Neural progenitor cell (in vitro differentiated cells): ENCODE results near the gene TLR1.

Source experiments
- EZH2 ChIP-seq: fragments of 200-600 bp; sonication (generic); IDR thresholded peaks from 2 replicates; pipeline ENCODE4 v1.6.1; 2017; ENCODE audit warnings: antibody characterized with exemption, mild to moderate bottlenecking, moderate library complexity
- EZH2phosphoT487 ChIP-seq: fragments of 200-600 bp; sonication (generic); IDR thresholded peaks from 2 replicates; pipeline ENCODE4 v1.6.1; 2017; ENCODE audit warnings: antibody characterized with exemption
- TF ChIP-seq, protein P1 (sequence below): fragments of 200-600 bp; sonication (generic); IDR thresholded peaks from 2 replicates; pipeline ENCODE4 v1.5.1; 2017; ENCODE audit warnings: antibody characterized with exemption, mild to moderate bottlenecking

DNA sequence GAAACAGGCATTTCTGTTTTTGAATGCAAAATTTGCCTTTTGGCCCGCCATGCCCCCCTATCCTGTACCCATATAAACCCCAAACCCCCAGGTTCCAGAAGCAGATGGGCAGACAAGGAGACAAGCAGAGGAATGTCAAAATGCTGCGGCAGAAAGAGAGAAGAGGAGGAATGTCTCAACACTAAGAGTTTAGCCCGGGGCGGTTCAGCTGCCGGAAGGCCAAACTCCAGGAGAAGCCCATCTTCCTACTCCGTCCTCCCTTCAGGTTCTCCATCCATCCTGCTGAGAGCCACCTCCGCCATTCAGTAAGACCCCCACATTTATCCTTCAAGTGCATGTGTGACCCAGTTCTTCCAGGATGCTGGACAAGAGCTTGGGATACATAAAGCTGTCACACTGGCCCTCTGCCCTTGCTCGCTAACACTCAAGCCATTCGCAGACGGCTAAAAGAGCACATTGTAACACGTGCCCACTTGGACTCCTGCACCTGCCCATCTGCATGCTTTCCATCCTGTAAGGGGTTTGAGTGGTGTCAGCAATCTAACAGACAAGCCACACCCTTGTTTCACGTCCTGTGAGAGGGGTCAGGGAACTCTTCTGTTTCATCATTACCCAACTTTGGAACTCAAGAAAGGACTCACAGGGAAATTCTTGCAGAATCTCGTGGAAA is 53.1 kb downstream of the TLR1 start:
- TF ChIP-seq, protein P1, sequence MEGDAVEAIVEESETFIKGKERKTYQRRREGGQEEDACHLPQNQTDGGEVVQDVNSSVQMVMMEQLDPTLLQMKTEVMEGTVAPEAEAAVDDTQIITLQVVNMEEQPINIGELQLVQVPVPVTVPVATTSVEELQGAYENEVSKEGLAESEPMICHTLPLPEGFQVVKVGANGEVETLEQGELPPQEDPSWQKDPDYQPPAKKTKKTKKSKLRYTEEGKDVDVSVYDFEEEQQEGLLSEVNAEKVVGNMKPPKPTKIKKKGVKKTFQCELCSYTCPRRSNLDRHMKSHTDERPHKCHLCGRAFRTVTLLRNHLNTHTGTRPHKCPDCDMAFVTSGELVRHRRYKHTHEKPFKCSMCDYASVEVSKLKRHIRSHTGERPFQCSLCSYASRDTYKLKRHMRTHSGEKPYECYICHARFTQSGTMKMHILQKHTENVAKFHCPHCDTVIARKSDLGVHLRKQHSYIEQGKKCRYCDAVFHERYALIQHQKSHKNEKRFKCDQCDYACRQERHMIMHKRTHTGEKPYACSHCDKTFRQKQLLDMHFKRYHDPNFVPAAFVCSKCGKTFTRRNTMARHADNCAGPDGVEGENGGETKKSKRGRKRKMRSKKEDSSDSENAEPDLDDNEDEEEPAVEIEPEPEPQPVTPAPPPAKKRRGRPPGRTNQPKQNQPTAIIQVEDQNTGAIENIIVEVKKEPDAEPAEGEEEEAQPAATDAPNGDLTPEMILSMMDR, result no peak
- no peak for TF ChIP-seq EZH2
- no peak for TF ChIP-seq EZH2phosphoT487
